KBM-7 (cell line): ENCODE results near the gene IKZF5.
A peak's percentile ranks its signal among the peaks of the same experiment; 100 is the strongest.

ENCODE experiments used
- DNase-seq: peaks from one replicate; pipeline ENCODE4 v3.0.0-alpha.2; 2015
- in situ Hi-C: fragments of 300-500 bp; cut with MboI; formaldehyde crosslinking; loops from 2 replicates; pipeline ENCODE4 v1.14.3; 2020; ENCODE audit warnings: low sequenced_read_pairs, low pct_unique_long_range_greater_than_20kb, mixed read lengths

Gene IKZF5

DNA sequence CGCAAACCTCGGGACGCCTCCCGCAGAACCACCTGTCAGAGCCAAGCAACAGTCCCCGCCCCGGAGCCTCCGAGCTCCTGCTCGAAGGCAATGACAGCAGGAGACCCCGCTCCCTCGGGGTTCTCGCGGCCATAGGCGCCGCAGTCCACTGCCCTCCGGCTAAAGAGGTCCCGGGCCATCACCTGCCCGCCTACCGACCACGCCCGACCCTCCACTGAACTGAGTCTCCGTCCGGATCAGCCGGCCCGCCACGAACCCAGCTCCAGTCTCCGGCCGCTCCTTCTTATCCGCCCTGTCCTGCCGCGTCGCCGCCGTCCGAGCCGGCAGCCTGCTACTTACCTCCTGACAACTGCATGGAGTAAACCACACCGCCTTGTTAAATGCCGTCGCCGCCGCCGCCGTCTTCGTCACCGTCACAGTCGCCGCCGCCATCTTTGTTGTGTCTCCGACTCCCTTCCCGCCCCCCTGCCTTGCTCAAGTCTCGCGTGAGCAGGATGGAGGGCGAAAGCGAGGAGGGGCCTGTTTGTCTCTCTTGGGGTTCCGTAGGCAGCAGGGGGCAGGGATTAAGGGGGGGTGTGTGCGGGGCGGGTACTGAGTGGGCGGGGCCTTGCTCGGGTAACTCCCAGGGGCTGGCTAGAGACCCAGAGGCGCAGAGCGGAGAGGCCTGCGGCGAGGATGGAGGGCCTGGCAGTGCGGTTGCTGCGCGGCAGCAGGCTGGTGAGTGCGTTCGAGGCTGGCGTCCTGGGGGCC, at the start of gene IKZF5, which contains the start of gene ACADSB:
Gene IKZF5 (minus strand): TSS at position 441 of the 750 bp plus-strand sequence. CDS start 10,170 bp downstream, outside the sequence.
Gene ACADSB (plus strand): TSS at position 652 of the 750 bp plus-strand sequence. CDS start 24 bp downstream, at position 676.
- in situ Hi-C loops = no loop called here
- DNase-seq = peak; percentile 95

- DNase-seq = no peak
- in situ Hi-C loops = no loop called here
These were observed 49.4 kb upstream of the IKZF5 start for GRCh38 chr10:123057968-123058367.

GRCh38 chr10:123045961-123046731, 37.6 kb upstream of the IKZF5 start:
- in situ Hi-C loops = loop anchor here (25.0 kb wide), 1 partner anchor 516 kb away; no protein-coding TSS in a partner anchor

GRCh38 chr10:123044391-123044790, 35.8 kb upstream of the IKZF5 start:
- in situ Hi-C loops = loop anchor here (25.0 kb wide), 1 partner anchor 518 kb away; no protein-coding TSS in a partner anchor
- DNase-seq = peak; percentile 37

More at GRCh38 chr10:123045961-123046731, 37.6 kb upstream of the IKZF5 start:
- no peak for DNase-seq

DNA sequence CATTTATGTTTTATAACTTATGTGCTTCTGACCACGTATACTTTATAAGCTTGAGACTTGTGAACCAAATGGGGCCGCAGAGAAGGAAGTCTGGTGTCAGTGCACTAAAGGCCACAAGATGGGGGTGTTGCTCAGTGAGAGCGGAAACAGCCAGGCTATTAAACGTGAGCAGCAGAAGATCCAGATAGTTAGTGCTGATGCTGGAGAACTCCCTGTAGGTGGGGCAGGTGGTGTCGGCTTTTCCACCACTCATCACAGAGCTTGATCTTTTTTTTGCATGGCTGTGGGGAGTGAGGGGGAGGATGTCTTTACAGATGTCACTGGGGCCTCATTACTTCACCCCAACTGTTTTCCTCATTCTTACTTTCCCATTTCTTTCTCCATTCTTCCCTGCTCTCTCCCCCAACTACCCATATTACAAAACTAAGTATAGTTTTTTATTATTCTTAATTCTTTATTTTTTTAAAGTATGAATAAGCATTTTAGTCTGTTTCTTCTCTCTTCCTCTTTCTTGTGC, 34.9 kb upstream of the IKZF5 start:
- in situ Hi-C loops = loop anchor here (25.0 kb wide), 1 partner anchor 519 kb away; no protein-coding TSS in a partner anchor
- DNase-seq = peak; percentile 77

- in situ Hi-C loops = loop anchor here (25.0 kb wide), 1 partner anchor 519 kb away; no protein-coding TSS in a partner anchor
- no peak for DNase-seq
These were observed 34.3 kb upstream of the IKZF5 start for GRCh38 chr10:123042708-123043408.

- in situ Hi-C loops = loop anchor here (25.0 kb wide), 1 partner anchor 523 kb away; no protein-coding TSS in a partner anchor
- DNase-seq = no peak
These were observed 31.0 kb upstream of the IKZF5 start for GRCh38 chr10:123039632-123039930.

- peak; percentile 84 for DNase-seq
- in situ Hi-C loops = loop anchor here (25.0 kb wide), 1 partner anchor 523 kb away; no protein-coding TSS in a partner anchor
These were observed 30.4 kb upstream of the IKZF5 start for GRCh38 chr10:123038782-123039631.

DNA sequence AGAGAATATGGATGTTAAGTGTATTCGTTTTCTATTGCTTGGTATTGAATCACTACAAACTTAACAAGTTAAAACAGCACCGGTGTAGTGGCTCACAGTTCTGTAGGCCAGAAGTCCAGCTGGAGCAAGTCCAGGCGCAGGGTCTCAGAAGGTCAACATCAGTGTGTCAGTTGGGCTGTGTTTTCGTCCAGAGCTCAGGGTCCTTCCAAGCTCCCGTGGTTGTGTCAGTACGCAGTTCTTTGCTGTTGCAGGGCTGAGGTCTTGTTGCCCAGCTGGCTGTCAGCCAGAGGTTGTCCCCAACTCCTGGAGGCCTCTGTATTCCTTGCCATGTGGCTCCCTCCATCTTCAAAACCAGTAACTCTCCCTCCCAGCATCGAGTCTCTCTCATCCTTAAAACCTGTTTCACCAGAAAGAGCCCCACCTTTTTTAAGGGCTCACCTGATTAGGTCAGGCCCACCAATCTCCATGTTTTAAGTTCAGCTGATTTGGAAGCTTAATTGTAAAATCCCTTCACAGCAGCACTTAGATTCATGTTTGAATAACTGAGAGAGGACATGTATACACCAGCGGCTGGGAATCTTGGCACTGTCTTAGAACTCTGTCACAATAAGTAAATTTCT, 27.0 kb upstream of the IKZF5 start:
- in situ Hi-C loops = loop anchor here (25.0 kb wide), 1 partner anchor 527 kb away; no protein-coding TSS in a partner anchor
- DNase-seq = no peak

DNA sequence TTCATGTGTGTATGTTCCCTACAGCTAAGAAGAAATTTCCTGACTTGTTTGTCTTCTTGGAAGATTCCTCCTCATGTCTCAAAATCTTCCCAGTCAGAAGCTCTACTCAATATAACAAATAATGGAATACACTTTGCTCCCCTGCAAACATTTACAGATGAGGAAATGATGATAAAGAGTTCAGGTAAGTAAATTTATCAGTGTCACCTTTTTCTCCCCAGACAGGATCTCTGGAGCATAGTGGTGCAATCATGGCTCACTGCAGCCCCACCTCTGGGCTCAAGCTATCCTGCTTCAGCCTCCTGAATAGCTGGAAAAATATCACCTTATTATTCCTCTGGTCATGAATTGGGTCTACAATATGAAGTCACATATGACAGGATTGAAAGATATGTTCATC, 25.7 kb upstream of the IKZF5 start:
- DNase-seq = no peak
- in situ Hi-C loops = loop anchor here (25.0 kb wide), 1 partner anchor 528 kb away; no protein-coding TSS in a partner anchor

DNA sequence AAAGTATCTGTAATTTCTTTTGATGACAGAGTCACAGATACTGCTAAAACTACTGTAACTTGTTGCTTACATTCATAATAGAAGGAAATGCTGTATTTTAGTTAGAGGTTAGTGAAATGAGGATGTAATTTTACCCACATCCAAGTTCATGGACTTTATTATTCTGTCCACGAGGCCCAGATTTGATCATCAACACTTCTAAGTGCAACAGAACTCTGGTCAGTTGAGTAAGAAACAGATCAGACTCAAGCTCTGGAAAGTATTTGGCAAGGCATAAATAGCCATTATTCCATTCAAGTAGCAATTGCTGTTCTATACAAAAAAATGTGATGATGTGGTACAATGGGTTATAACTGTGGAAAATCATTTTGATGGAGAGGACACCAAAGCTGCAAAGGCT, 22.5 kb upstream of the IKZF5 start:
- no peak for DNase-seq
- in situ Hi-C loops = loop anchor here (25.0 kb wide), 1 partner anchor 531 kb away; no protein-coding TSS in a partner anchor

DNA sequence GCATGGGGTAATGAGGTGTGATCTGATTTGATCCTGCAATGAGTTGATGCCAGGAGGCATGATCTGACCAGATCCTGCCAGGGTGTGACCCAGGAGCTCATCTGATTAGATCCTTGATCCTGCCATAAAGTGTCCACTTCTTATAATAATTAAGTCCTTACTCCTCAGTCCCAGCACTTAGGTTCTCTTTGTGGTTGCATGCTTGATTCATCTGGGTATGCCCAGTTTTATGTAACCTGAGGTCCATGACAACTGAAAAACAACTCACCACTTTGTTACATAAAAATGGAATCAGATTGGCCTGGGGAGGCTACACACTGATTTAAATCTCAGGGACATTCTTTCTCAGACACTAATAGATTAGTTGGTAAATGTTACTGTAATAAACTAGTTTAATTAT, 19.3 kb upstream of the IKZF5 start:
- DNase-seq = no peak
- in situ Hi-C loops = loop anchor here (25.0 kb wide), 1 partner anchor 534 kb away; no protein-coding TSS in a partner anchor

GRCh38 chr10:123026302-123026701, 17.7 kb upstream of the IKZF5 start:
- in situ Hi-C loops = loop anchor here (25.0 kb wide), 1 partner anchor 536 kb away; no protein-coding TSS in a partner anchor
- DNase-seq = no peak

- in situ Hi-C loops = no loop called here
- DNase-seq = no peak
These were observed 15.9 kb upstream of the IKZF5 start for GRCh38 chr10:123024540-123024939.

DNA sequence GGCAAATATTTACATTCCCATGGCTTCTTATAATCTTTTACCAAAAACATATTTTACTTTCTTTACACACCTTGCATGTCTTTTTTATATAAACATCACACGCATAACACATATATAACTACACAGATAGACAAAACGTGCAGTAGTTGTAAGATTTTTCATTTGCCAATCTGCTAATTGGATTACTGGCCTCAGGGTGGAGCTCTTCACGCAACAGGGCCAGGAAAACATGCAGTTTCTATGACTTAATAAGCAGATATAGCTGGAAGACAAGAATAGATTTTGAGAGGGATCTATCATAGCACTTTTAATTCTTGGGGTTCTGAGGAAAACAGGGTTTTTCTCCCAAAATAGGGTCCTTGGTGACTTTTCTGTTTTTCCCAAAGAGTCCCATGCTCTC, 12.9 kb upstream of the IKZF5 start:
- in situ Hi-C loops = no loop called here
- peak; percentile 32 for DNase-seq

DNA sequence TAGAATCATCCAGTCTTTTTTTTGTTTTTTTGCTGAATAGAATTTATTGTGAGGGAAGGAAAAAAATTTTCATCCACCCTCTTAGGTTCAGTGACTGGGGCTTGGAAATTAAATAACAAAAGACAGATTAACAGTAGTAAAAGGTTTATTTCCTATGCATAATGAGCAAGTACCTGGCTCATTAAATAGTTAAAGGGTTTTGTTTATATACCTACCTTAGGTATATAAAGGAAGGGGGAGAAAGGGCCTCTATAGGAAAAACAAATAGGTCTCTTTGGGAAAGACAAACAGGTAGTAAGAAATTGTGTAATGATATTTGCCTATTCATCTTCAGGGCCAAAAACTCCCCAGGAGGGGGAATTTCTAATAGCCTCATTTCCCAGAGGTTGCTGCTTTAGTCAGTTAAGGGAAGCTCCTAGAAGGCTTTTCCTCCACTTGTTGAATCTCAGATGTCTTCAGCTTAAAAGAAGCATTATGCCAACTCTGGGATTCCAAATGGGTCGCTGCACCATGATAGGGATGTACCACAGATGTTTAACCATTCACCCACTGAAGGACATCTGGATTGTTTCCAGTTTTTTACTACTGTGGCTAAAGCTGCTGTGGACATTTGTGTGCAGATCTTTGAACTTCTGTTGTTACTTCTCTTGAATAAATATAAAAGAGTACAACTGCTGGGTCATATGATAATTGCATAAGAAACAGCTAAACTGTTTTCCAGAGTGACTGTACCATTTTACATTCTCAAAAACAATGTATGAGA, 11.5 kb upstream of the IKZF5 start:
- no peak for DNase-seq
- in situ Hi-C loops = no loop called here

GRCh38 chr10:123019264-123019663, 10.7 kb upstream of the IKZF5 start:
- in situ Hi-C loops = no loop called here
- no peak for DNase-seq
